ENCODE data around the gene ALKBH5.
"Not testable (repeated sequence)": the region's sequence is repeated elsewhere in the genome, so short reads cannot be mapped to it uniquely, and the experiment has no call there.

Gene ALKBH5

DNA sequence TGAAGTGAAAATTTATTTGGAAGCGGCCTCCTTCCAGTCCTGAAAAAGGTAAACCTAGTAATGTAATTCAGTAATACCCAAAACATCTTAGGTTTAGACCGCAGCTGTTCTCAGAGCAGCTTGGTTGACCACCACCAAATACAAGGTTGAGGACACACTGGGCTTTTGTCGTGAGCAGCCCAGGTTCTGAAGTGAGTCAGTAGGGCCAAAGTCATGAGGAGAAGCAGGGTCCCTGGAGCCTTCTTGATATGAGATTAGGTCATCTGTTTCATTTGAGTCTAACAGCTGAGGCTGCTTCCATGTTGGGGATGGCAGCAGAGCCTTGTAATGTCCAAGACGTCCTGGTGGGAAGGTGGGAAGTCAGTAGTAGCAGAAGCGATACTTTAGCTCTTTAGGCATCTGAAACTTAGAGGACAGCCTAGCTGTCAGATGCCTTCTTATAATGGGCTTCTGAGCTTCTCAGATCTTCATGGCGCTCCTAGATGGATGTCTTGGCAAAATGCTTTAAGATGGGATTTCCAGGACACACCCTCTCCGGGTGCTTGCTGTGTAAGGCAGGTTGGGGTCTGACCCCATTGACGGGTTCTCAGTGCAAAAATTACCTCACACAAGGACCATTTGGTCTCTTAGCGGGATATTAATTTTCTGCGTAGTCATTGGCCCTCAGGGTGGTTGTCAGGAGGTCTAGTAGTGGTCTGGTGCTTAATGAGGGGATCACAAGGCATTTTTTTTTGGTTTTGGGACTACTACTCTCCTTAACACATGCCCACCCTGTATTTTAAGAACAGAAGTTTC is 2.4 kb downstream of the ALKBH5 start:
- DNase-seq (ENCODE audit: low read depth), result no peak

DNA sequence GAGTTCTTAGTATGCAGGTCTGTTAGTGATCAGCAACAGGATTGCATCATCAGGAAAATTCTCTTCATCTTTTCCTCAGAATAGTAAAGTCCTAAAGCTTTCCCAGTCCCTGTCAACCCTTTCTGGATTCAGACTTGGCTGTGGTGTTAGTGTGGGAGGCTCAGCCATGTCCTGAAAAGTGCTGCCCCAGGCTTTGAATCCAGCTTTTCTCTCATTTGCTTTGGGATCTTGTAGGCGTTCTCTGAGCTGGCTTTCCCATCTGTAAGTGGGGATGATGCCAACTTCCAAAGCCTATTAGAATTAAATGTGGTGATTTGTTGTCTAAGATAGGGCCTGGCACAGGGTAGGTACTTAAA is 3.0 kb downstream of the ALKBH5 start:
- no peak for DNase-seq (ENCODE audit: low read depth)

DNA sequence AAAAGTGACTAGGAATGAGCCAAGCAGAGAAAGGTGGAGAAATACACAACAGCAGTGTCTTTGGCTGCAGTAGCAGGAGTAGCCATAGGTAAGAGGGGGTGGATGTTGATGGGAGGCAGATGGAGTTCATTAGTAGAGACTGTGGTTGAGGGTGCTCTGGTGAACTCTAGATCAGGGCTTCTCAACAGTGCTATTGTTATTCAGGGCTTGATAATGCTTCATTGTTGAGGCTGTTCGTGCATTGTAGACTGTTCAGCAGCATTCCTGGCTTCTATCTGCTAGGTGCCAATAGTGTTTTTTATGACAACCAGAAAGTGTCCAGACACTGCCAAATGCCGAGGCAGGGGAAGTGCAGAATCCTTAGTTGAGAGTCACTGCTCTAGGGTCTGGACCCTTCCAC is 3.6 kb downstream of the ALKBH5 start:
- no peak for DNase-seq (ENCODE audit: low read depth)

DNA sequence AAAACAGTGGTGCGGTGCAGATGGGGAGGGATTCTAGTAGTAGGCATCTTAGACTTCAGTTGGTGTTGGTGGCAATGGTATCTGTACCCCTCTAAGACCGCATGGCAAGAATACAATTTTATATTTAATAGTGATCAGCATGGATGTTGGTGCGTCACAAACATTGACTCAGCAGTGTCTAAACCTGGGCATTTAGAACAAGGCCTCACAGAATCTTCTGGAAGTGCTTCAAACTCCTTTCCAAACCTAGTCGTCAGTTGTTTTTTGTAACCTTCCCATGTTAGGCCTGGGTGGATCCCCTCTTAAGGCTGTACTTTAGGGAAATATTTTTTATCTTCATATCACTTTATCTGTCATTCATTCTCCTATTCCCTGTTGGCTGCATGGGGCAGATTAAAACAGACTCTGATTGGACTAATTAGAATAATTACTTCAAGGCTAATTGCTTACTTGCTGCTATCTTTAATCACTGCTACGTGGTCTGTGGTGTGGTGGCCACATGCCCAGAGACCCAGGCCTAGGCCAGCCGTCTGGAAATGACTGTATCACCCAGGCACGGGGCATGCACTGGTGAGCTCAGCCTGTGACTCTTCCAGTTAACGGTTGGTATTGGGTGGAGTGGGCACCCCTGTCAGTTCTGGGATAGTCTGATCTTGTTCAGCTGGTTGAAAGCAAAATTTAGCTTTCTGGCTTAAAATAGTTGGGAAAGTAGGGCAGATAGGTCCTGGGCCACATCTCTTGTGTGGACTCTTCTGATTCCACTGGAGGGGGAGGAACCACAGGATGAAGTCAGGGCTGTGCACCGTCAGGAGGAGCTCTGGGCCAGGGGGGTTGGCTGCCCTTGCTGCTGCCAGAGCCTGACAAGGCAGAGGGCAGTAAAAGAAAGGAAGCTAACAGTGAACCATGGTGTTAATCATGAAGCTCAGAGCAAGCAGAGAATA is 4.5 kb downstream of the ALKBH5 start:
- DNase-seq (ENCODE audit: low read depth), result peak; percentile 39

DNA sequence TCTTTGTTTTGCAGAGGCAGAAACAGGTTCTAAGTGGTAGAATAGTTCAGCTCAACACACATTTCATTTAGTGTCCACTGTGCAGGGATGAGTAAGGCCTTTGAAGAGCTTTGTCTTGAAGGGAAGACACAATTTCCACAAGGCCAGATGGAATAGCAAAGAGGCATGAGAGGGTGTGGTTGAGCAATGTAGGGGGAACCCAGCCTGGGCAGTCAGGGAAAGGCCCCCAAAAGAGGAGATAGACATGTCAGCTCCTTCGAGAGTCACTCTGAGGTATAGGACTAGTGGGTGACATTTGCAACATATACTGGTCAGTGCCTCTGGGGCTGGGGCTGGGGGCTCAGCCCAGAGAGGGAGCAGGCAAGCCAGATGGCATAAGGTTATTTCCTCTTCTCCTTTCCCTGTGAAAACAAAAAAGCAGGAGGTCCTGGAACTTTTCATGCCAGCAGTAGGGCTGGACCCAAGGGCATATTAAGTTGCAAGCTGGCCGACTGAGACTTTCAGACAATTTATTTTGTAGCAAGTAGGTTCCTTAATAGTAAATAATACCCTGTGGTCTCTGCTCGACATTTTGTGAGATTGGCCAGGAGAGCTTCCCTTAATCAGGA is 7.1 kb downstream of the ALKBH5 start:
- no peak for DNase-seq (ENCODE audit: low read depth)

DNA sequence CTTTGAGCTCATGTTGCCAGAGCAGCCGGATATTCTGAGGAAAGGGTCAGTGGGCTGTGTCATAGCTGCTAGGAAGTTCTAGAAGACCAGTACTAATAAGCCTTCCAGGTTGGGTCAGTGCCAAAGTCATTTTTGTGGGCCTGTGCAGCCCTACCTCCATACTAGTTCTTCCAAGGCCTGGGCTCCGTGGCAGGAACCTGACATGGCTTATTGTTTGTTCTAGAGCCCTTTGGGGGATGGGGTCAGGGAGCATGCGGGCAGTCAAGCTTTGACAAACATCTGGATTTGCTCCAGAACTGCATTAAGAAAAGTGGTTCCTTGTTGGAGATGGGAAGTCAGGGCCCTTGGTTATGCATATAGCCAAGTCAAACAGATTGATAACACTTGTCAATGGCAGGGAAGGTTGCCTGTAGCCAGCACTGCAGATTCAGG is 7.6 kb downstream of the ALKBH5 start:
- DNase-seq (ENCODE audit: low read depth), result no peak

DNA sequence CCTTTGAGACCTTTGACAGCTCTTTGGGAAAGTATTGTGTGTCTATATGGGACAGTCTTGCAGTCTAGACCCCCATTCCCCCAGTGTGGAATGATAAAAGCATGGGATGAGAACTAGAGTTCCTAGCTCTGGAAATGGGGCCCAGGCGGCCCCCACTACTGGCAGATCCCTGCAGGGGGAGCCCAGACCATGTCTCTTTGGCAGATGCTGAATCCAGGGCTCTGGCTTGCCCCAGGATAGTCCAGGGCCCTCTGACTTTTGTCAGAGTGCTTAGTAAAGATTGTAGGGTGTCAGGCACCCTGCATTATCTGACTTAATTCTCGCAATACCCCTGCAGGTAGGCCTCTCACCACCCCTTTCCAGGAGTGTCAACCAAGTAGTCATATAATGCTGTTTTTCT is 8.3 kb downstream of the ALKBH5 start:
- DNase-seq (ENCODE audit: low read depth), result no peak

DNA sequence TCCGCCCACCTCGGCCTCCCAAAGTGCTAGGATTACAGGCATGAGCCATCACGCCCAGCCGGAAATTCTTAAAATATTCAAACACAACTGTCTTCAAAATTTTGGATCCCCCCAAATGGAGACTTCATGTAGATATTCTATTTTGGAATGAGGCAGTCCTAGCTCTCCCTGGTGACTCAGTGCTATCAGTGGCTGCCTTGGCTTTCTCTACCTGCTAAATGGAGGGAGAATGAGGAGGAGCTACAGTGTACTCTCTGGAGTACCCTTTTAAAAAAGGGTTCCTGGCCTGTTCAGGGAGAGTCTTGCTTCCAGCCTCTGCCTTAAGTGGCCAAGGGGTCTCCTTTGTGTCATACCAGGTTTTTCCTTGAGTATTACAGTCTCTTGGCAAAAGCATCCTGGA is 10.8 kb downstream of the ALKBH5 start:
- DNase-seq (ENCODE audit: low read depth), result no peak

DNA sequence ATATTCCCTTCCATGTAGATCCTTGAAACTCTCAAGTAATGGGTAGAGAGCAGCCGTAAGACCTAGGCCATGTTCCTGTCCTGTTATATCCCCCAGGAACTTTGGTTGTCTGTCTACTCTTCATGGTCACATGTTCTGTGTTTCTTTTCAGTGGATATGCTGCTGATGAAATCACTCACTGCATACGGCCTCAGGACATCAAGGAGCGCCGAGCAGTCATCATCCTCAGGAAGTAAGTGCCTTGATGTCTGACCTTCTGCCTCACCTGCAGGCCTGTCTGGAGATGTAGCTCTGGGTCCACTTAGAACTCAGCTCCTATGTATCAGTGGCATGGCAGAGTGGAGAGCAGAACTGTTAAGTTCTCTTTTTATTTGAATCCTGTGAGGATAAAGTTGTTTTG is 11.2 kb downstream of the ALKBH5 start:
- no peak for DNase-seq (ENCODE audit: low read depth)

DNA sequence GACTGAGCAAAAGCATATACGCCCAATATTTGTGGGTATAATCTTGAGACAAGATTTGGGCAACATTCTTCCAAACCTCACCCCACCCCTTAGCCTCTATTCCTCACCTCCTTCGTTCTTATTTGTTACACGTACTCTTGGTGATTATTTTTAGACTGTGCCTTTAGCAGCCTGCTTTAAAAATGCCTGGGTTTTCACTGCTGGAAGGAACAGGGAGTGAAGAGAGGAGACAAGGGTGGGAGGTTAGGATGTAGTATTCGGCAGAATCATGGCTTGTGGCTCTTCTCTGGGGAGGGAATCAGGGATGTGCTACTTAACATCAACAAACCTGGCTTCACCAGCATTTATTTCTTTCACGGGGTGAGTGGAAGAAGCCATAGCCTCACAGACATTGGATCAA is 11.6 kb downstream of the ALKBH5 start:
- no peak for DNase-seq (ENCODE audit: low read depth)

DNA sequence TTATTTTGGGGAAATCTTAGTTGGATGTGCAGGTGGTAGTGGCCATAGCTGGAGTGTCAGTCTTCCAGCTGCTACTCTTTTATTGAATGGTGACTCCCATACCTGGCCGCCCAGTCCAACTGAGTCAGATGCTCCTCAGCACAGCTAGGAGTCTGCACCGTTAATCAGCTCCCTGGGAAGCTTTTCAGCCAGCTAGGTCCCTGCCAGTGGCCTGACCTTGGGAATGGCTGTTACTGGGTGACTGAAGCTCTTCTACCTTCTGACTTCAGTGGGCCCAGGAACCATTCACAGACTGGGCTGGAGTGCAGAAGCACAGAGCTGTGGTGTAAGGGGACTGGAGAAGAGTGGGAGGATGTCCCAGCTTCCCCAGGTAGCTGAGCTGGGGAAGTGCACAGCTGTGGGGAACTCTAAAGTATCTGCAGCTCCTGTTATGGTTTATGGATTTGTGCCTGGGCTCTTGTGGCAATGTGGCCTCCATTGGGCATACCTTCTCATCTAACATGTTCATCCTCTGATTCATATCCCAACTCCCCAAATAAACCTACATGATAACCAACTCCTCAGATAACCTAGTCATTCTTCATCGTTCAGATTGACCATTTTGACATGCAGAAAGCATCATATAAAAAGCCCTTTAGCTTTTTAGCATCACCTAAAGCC is 14.0 kb downstream of the ALKBH5 start:
- no peak for DNase-seq (ENCODE audit: low read depth)

DNA sequence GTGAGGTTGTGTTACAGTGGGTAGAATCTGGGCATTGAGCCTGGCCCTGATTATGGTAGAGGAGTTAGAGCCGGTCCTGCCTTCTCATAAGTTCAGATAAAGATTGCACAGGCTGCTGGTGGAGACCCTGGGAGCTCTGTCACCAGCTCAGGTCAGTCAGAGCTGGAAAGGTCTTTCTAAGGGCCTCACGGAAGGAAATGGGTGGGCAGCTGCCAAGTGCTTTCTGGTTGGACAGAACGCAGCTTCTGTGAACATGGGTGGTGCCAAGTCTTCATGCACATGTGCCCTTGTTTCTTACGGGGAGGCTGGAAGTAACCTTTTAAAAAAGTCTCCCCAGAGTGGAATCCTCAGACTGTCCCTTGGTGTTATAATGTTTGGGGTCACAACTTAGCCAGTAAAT is 14.9 kb downstream of the ALKBH5 start:
- DNase-seq (ENCODE audit: low read depth), result no peak

DNA sequence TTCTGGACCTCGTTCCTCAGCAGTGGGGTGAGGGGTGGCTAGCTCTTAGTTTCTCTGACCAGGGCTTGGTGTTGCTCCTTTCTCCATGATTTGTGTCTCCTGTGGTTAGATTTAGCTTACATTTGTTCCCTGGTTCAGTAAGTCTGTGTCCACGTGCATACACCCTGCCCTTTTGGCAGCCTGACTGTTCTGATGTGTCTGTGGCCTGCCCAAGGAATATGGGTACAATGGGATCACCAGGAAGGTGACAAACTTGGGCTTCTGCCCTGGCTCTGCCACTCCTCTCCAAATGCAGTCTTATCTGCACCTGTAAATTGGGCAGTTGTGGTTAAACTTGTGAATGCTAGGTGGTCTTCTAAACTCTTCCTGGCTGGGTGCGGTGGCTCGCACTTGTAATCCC is 17.5 kb downstream of the ALKBH5 start:
- DNase-seq (ENCODE audit: low read depth), result no peak

DNA sequence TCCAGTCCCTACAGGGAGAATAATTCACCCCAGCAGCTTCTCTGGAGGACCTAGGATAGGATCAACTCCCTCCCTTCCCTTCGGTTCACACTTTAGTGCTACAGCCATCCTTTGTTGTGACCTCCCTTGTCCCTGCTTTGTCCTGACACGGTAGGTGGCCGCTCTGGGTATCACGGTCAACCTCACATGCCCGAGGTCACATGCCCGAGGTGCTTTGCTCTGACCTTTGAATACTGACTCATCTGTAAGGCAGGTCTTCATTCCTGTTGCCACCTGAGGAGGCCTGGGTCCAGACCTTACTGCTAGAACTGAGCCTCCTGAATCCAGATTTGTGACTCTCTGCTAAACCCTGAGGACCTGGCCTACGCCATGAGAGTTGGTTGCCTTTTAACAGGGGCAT is 19.7 kb downstream of the ALKBH5 start:
- DNase-seq (ENCODE audit: low read depth), result no peak

DNA sequence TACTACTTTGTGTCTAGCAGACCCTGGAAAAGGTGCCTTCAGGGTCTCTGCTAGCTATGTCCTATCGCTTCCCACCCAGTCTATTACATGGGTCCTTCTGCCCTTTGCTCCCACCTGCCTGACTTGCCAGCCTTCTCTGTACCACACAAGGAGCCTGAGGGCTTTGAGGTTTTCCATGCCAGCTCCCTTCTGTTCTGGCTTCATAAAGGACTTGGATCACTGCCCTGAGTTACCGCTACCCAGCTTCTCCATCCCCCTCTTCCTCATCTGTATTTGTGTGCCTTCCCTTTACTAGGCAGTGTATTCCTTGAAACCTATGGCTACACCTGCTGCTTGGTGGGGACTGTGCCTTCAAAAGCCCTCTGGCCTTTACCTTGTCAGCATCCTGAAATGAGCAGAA is 22.2 kb downstream of the ALKBH5 start:
- no peak for DNase-seq (ENCODE audit: low read depth)

DNA sequence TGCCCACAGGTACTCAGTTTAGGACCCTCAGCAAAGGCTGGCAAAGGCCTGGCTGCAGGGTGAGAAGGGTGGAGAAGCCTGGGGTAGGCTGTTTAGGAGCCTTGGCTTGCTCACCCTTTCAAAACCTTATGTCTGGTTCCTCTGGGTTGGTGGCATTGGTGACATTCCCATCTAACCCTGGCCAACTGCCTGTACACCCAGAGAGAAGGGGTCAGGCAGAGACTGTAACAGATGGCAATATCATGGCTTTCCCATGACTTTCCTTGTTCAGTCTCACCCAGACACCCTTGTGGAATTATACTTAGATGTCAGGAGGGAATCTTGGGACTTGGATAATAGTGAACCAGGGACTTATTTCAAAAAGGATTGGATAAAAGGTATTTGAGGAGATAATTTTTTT is 23.3 kb downstream of the ALKBH5 start:
- DNase-seq (ENCODE audit: low read depth), result no peak

DNA sequence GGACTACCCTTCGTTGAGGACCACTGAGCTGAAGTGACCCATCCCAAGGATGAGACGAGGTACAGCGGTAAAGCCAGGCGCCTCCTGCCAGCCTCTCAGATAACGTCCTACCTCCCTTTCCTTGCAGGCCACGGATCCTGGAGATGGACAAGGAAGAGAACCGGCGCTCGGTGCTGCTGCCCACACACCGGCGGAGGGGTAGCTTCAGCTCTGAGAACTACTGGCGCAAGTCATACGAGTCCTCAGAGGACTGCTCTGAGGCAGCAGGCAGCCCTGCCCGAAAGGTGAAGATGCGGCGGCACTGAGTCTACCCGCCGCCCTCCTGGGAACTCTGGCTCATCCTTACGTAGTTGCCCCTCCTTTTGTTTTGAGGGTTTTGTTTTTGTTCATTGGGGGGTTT is 24.5 kb downstream of the ALKBH5 start:
- no peak for DNase-seq (ENCODE audit: low read depth)

DNA sequence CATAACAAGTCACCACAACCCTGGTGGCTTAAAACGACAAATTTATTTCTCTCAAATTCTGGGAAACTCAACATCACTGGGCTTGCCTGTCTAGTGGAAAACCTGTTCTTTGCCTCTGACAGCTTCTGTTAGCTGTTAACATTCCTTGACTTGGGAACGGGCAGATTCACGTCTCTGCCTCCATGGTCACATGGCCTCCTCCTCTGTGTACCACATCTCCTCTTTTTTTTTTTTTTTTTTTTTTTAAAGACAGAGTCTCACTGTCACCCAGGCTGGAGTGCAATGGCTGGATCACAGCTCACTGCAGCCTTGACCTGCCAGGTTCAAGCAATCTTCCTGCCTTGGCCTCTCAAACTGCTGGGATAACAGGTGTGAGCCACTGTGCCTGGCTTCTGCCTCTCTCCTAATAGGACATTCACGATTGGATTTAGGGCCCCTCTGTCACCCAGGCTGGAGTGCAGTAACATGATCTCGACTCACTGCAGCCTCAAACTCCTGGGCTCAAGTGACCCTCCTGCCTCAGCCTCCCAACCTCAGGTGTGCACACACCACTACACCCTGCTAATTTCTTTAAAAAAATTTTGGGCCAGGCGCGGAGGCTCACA is 30.1 kb downstream of the ALKBH5 start:
- DNase-seq (ENCODE audit: low read depth), result no peak

DNA sequence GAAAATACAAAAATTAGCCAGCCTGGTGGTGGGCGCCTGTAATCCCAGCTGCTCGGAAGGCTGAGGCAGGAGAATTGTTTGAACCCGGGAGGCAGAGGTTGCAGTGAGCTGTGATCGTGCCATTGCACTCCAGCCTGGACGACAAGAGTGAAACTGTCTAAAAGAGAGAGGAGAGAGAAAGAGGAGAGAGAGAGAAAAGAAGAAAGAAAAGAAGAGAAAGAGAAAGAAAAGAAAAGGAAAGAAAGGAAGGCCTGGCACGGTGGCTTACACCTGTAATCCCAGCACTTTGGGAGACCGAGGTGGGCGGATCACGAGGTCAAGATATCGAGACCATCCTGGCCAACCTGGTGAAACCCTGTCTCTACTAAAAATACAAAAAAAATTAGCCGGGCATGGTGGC is 33.3 kb downstream of the ALKBH5 start:
- DNase-seq (ENCODE audit: low read depth), result not testable (repeated sequence)

DNA sequence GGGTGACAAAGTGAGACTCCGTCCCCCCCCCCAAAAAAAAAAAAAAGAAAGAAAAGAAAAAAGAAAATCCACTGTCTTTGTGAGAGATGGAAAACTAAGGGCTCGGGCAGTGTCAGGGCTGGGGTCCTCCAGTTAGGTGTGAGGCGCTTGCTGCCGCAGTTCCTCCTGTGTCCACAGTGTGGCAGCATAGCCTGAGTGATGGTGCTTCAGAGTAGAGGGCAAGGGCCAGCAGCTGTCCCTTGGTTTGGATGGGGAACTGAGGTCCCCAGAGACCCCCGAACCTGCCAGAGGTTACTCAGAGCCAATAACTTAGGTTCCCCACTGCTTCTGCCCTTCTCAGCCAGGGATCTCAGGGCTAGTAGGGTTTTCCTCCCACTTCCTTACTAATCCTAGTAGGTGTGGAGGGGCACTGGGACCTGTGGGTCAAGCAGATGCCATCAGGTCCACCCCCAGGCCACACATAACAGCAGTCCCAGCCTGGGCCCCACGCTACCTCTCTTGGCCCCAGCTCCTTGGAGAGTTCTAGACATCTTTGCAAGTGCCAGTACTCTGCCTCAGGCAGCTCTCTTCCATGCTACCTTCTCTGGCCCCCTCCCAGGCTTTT is 33.9 kb downstream of the ALKBH5 start:
- no peak for DNase-seq (ENCODE audit: low read depth)

DNA sequence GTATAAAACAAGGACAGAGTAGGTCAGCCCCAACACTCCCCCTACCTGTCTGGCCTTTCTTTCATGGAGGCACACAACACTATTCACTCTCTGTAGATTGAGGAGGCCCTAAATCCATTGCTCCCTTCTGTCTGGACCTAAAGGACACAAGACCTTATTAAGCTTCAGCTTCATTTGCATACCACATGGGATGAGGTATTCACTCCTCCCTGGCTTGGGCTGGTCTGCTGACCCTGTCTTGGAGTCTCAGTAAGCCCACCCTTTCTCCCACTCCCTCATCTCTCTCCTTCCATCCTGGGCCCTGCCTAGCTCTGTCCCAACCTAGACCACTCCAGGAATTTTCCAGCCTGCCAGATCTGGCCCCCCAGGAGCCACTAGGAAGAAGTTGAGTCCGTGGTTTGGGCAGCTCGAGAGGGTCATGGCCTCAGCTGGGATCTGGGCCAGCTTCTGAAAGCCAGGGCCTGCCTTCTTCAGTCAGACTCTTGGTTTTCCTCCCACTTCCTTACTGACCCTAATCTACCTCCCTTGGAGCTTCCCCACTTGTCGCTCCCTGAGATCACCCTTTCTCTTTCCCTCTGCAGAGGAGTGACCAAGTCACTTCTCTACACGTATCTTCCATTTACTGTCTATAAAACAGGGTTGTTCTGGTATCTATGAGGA is 35.3 kb downstream of the ALKBH5 start:
- no peak for DNase-seq (ENCODE audit: low read depth)
